NCI-H1048 (cell line): ENCODE measurements around the gene TGFB3.

Source experiments
- DNase-seq: peaks from one replicate; lab custom pipeline; 2025; lab: John Stamatoyannopoulos, UW

The TGFB3 gene

DNA sequence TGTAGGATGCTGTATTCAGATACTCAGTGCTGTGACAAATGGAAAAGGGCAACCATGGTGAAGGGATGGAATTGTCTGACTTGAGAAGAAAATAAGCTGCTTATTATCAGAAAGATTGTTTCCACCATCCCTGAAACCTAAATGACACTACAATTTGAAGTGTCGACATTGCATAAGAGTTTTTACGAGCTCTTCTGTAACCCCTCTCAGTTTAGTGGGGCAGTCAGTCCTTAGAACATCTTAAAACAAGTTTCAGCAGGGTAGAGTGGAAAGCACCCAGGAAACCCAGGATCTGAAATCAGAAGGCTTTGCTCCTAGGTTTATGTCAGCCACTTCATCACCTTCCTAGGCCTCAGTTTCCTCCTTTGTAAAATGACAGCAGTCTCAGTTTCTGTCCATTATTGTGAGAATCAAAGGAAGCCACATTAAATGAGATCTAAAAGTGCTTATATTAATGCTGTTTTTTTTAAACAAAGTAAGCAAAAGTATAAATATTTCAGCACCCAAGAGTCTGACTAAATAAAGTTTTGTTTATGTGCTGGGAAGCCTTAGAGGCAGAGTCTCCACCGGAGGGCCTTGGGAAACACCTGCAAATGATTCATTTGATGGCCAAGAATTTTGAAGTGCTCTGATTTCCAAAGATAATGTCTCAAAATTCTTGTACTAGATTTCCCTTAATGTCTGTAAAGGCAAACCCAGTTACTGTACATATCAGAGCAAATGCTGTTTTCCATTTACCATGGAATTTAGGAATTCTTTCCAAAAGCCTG, 5.6 kb upstream of the TGFB3 start:
- DNase-seq, result no peak

DNA sequence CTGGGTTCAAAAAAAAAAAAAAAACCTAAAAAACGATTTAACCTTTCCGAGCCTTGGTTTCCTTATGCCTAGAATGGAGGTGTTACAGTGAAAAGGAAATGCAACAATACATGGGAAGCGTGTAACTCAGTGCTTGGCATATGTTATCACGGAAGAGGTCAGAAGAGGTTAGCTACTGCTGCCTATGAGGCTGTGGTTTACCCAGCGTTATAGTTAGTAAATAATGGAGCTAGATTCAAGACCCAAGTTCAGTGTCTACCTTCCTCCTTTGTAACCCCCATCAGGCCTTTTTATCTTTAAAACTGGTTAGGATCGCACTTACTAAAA, 4.6 kb upstream of the TGFB3 start:
- no peak for DNase-seq

DNA sequence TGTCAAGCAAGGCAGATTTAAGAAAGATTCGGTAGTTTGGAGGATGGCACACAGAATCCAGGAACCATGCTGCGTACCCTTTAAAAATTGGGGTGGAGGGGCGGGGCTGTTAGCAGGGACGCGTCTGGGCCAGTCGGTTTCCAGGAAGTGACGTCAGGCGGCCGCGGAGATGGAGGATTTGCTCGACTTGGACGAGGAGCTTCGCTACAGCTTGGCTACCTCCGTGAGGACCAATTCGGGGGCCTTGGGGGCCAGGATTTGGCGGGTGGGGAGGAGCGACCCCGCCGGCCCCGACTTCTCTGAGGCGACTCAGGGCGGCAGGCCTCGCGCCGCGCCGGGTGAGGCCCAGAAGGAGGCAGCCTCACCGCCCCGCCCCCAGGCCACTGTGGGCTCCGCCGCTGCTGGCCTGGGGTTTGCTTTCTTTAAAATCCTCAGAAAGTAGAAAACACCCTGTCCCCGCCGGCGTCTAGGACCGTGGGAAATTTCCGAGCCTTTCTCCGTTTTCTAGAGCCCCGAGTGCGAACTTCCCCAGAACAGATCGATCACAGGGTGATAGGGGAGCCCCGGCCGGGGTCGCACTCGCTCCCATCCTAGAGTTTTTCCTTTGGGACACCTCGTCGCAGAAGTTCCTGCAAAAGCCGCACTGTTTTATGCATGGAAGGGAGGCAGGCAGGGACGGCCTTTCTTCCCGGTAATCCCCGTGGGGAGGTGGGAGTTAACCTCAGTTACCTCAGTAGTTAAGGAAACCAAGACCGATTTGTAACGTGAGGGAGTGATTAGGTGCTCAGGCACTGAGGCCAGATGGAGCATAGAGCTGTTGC, 4.0 kb upstream of the TGFB3 start, which contains the start of gene IFT43:
TSS of gene IFT43 (plus strand) at position 146 of the 821 bp plus-strand sequence. CDS start at position 170, 24 bp downstream.
- peak; percentile 61 for DNase-seq

- no peak for DNase-seq
Measured at GRCh38 chr14:75984674-75985073, 2.9 kb upstream of the TGFB3 start.

DNA sequence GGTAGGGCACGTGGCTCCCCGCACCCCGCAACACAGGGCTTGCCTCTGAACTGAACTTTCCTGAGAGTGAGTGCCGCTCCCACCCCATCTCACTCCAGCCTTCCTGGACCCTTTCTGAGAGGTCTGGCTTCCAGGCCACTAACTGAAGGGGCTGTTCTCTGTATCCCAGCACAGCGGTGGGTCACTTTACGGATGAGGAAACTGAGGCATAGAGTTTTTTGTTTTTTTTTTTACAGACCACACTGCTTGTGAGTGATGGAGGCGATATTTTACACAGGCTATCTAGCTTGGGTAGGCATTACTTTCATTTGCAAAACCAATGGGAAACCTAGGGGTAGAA, 1.2 kb upstream of the TGFB3 start:
- no peak for DNase-seq

DNA sequence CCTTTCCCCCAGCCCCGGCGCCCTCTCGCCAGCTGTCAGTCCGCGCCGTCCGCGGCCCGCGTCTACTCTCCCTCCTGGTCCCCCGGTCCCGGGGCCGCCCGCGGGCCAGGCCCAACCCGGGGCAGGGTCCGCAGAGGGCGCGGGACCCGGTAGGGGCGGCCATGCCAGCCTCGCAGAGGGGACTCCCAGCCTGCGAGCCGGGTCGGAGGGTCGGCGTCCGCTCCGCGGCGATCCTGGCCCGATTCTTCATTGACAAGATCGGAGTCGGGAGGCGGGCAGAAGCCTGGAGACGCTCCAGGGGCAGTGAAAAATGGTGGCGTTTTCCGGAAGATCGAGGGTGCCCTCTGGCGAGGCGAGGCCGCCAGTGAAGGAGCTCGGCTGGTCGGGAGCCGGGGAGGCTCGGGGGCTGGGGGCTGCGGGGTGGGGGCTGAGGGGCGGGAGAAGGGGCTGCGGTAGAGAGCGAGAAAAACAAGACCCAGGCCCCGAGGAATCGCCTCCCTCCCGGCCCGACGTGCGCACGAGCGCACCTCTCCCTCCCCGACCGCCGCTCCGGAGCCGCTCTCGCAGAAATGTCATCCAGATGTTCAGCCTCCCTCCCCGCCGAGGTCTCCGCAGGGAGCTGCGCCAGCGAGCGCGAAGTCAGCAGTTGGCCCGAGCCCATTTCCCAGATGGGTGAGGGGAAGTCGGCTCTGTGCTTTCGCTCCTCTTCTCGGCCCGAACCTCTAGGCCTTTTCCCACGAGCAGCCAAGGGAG, 647 bp upstream of the TGFB3 start:
- DNase-seq, result peak; percentile 33

DNA sequence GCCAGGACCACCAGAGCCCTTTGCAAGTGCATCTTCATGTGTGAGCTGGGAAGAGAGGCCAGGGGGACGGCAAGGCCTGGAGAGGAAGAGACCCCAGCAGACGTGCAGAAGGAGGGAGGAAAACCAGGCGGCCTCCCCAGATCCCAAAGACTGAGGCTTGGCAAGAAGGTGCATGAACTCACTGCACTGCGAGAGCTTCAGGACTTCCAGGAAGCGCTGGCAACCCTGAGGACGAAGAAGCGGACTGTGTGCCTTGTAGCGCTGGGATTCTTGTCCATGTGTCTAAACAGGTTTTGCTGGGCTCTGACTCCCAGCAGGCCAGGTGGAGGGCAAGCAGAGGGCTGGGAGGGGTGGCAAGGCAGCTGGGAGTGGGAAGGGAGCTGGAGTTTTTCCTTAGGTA, 939 bp downstream of the TGFB3 start:
- DNase-seq, result no peak

- DNase-seq, result no peak
Measured at GRCh38 chr14:75979648-75980565, 1.9 kb downstream of the TGFB3 start.

DNA sequence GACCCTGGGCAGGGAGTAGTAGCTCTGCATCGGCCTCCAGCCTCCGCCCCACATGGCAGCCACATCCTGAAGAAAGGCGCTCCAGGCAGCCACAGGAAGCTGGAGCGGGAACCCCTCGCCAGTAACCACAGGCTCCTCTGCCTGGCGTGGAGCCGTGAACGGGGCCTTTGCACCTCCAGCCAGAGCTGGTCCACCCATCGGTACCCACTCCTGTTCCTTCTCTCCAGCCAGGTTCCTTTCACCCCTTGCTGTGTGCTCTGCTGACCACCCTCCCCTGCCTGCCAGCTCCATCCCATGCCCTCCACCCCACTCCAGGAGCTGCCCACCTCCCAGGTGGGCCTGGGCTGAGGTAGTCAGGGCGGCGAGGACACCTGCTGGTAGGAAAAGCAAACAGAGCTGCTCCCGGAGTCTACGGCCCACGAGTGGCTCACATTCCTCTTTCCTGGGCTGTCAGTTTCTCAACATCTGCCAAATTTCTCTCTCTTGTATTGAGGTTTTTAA, 2.7 kb downstream of the TGFB3 start:
- DNase-seq, result no peak

- DNase-seq, result no peak
Measured at GRCh38 chr14:75978249-75978731, 3.5 kb downstream of the TGFB3 start.

DNA sequence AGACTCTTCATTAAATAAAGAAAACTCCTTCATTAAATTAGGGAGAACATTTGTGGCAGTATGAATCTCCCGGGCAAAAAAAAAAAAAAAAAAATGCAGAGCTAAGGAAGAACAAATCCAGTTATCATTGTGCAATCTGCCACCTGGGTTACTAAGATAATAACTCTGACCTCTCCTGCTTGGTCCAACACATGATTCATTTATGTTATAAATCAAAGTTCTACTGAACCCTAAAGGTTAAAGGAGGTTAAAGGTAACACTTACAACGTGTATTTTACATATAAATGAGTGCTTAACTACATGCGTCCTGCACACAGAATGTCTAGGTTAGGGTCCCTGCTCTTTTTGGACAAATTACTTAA, 4.2 kb downstream of the TGFB3 start:
- no peak for DNase-seq

- no peak for DNase-seq
Measured at GRCh38 chr14:75976826-75977581, 4.8 kb downstream of the TGFB3 start.

DNA sequence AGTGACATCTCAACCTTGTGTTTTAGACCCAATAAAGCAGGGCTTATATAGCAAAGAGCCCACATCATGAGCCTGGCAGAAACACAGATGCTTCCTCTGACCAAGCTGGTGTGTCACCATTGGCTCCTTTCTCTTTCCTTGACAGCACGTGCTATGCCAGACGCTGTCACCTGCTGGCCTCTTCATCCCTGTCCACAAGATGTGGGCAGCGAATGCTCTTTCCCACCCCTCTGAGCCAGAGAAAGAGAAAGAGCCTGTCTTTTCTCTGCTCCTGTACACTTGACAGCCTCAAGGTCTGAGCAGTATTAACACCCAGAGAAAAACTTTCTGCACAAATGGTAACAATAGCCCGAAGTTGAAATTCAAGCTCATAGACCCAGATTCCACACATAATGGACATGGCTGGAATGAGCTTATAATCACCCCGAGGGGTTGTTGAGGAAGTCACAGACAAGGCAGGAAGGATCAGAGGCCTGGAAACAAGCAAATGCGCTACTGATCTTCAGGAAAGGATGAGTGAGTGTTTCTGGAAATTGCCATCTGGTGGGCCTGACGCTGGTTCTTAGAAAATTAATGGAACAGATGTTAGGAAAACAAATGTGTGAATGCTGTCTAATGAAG, 8.9 kb downstream of the TGFB3 start:
- DNase-seq, result no peak

GRCh38 chr14:75971509-75971908, 10.3 kb downstream of the TGFB3 start:
- no peak for DNase-seq

- no peak for DNase-seq
Measured at GRCh38 chr14:75970989-75971388, 10.8 kb downstream of the TGFB3 start.

GRCh38 chr14:75969891-75970290, 11.9 kb downstream of the TGFB3 start:
- DNase-seq, result no peak

DNA sequence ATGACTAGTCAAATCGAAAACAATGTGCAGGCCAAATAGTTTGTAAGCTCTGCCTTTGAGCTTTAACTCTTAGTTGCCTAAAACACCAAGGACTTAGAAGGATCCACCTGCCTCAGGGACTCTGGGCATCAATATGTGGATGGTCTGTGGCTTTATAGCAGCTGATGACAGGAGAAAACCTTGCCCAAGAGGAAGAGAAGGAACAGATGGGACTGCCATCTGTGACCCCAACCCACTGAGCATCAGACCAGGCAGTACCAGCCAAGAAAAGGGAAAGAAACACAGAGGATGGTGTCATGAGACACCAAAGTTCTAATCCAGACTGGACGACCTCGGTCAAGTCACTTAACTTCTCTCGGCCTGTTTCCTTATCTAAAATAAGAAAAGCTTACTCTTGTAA, 12.7 kb downstream of the TGFB3 start:
- DNase-seq, result no peak

DNA sequence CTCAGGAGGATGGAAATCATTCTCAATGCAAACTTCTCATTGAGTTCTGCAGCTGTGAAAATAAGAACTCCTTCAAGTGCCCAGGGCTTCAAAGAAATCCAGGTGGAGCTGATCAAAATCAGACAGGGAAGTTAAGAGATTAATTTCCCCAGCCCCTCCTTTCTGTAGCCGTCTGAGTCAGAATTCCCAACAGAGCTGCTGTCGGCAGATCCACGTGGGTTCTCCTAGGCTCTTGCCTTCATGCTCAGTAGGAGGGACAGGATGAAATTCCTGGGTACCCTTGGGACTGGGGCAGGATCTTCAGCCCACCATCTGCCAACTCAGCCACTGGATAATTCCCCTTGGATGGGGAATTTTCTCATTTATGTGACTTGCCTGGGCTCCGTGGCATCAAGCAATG, 13.3 kb downstream of the TGFB3 start:
- DNase-seq, result no peak

DNA sequence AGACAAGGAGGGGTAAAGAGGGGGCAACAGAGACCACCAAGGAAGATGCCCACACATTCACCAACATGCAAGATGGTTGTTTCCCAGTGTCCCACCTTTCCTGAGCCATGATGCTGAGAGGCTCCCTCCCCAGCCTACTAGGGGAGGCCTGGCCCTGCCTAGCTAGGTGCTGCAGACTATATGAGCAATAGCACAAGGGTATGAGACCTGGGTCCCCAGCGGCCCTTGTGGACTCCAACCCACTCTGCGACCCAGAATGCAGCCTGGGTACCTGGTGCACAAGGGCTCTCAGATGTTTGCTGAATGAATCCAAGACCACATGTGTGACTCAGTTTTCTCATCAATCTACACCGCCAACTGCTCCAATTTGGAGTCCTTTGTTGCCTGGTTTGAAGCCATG, 13.9 kb downstream of the TGFB3 start:
- no peak for DNase-seq

GRCh38 chr14:75961662-75962061, 20.1 kb downstream of the TGFB3 start:
- no peak for DNase-seq
